DOHH2 (cell line): ENCODE data around the gene EBPL.

Experiments used
- H3F3A ChIP-seq: fragments of 200-600 bp; sonication (generic), shearing (Covaris generic); 2 replicates; pipeline ENCODE4 v1.6.0; 2016; ENCODE audit warnings: antibody characterized with exemption, mild to moderate bottlenecking; ENCODE audit not compliant: control insufficient read depth, insufficient read depth
- H3K27ac ChIP-seq: fragments of 200-600 bp; sonication (generic); 2 replicates; pipeline ENCODE4 v1.5.1; 2014; ENCODE audit warnings: low read depth, mild to moderate bottlenecking, low read length, moderate library complexity
- H3K27me3 ChIP-seq: fragments of 200-600 bp; sonication (generic); 2 replicates; pipeline ENCODE4 v1.6.1; 2014; ENCODE audit warnings: mild to moderate bottlenecking, low read length, mixed read lengths; ENCODE audit not compliant: control insufficient read depth
- H3K36me3 ChIP-seq: fragments of 200-600 bp; sonication (generic); 2 replicates; pipeline ENCODE4 v1.6.1; 2014; ENCODE audit warnings: mild to moderate bottlenecking, low read length, moderate library complexity, mixed read lengths; ENCODE audit not compliant: control insufficient read depth
- H3K4me1 ChIP-seq: fragments of 200-600 bp; sonication (generic); 2 replicates; pipeline ENCODE4 v1.6.1; 2014; ENCODE audit warnings: mild to moderate bottlenecking, low read length, mixed read lengths; ENCODE audit not compliant: control insufficient read depth
- H3K4me2 ChIP-seq: fragments of 200-600 bp; sonication (generic); 2 replicates; pipeline ENCODE4 v1.6.0; 2014; ENCODE audit warnings: mild to moderate bottlenecking, low read length, moderate library complexity
- H3K4me3 ChIP-seq: fragments of 200-600 bp; sonication (generic); 2 replicates; pipeline ENCODE4 v1.5.1; 2014; ENCODE audit warnings: mild to moderate bottlenecking, low read length, mixed read lengths
- H3K79me2 ChIP-seq: fragments of 200-600 bp; sonication (generic); 2 replicates; pipeline ENCODE4 v1.6.1; 2014; ENCODE audit warnings: mild to moderate bottlenecking, low read length, mixed read lengths; ENCODE audit not compliant: control insufficient read depth
- H3K9me2 ChIP-seq: fragments of 200-600 bp; sonication (generic); replicated peaks from 2 replicates; pipeline ENCODE4 v1.6.1; 2014; ENCODE audit warnings: mild to moderate bottlenecking, low read length, mixed read lengths; ENCODE audit not compliant: control insufficient read depth
- H3K9me3 ChIP-seq: fragments of 200-600 bp; sonication (generic); 2 replicates; pipeline ENCODE4 v1.6.1; 2014; ENCODE audit warnings: antibody characterized with exemption, low read length, mixed read lengths; ENCODE audit not compliant: control insufficient read depth, insufficient read depth
- H4K20me1 ChIP-seq: fragments of 200-600 bp; sonication (generic); 2 replicates; pipeline ENCODE4 v1.6.0; 2014; ENCODE audit warnings: low read depth, mild to moderate bottlenecking, antibody characterized with exemption, low read length, moderate library complexity; ENCODE audit not compliant: control insufficient read depth, insufficient read depth
- EZH2phosphoT487 ChIP-seq: fragments of 200-600 bp; sonication (generic); IDR thresholded peaks from 2 replicates; pipeline ENCODE4 v1.6.1; 2017; ENCODE audit warnings: borderline replicate concordance, mild to moderate bottlenecking, antibody characterized with exemption, low read length, moderate library complexity, mixed read lengths
- TF ChIP-seq, protein P1 (sequence below): fragments of 200-600 bp; sonication (generic); IDR thresholded peaks from one replicate; pipeline ENCODE4 v1.5.1; 2014; ENCODE audit warnings: antibody characterized with exemption, mild to moderate bottlenecking, low read depth, low read length; ENCODE audit not compliant: poor library complexity, severe bottlenecking

The EBPL gene

GRCh38 chr13:49651570-49652354, 39.5 kb downstream of the EBPL start:
- TF ChIP-seq EZH2phosphoT487: no peak
- TF ChIP-seq, protein P1, sequence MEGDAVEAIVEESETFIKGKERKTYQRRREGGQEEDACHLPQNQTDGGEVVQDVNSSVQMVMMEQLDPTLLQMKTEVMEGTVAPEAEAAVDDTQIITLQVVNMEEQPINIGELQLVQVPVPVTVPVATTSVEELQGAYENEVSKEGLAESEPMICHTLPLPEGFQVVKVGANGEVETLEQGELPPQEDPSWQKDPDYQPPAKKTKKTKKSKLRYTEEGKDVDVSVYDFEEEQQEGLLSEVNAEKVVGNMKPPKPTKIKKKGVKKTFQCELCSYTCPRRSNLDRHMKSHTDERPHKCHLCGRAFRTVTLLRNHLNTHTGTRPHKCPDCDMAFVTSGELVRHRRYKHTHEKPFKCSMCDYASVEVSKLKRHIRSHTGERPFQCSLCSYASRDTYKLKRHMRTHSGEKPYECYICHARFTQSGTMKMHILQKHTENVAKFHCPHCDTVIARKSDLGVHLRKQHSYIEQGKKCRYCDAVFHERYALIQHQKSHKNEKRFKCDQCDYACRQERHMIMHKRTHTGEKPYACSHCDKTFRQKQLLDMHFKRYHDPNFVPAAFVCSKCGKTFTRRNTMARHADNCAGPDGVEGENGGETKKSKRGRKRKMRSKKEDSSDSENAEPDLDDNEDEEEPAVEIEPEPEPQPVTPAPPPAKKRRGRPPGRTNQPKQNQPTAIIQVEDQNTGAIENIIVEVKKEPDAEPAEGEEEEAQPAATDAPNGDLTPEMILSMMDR: no peak
- H3F3A ChIP-seq: no peaks in the 10 kb centered on the region
- H3K79me2 ChIP-seq: no peaks in the 10 kb centered on the region
- no peaks in the 10 kb centered on the region for H3K9me3 ChIP-seq
- no peak overlapping the region for H3K4me3 ChIP-seq
- H3K36me3 ChIP-seq: no peaks in the 10 kb centered on the region
- H3K4me2 ChIP-seq: no peak overlapping the region
- no peak overlapping the region for H3K27ac ChIP-seq
- no peaks in the 10 kb centered on the region for H4K20me1 ChIP-seq
- no peaks in the 10 kb centered on the region for H3K9me2 ChIP-seq
- no peaks in the 10 kb centered on the region for H3K27me3 ChIP-seq
- peaks cover 1% of the 10 kb centered on the region for H3K4me1 ChIP-seq

- no peak overlapping the region for H3K4me2 ChIP-seq
- H3K9me2 ChIP-seq: no peaks in the 10 kb centered on the region
- H3K27me3 ChIP-seq: no peaks in the 10 kb centered on the region
- TF ChIP-seq, protein P1: no peak
- no peak for TF ChIP-seq EZH2phosphoT487
- no peaks in the 10 kb centered on the region for H3K9me3 ChIP-seq
- H3K36me3 ChIP-seq: no peaks in the 10 kb centered on the region
- no peak overlapping the region for H3K27ac ChIP-seq
- no peaks in the 10 kb centered on the region for H3K79me2 ChIP-seq
- no peaks in the 10 kb centered on the region for H4K20me1 ChIP-seq
- no peak overlapping the region for H3K4me3 ChIP-seq
- no peaks in the 10 kb centered on the region for H3F3A ChIP-seq
- H3K4me1 ChIP-seq: peaks cover 20% of the 10 kb centered on the region
Observed at GRCh38 chr13:49649963-49650312, 41.3 kb downstream of the EBPL start.

DNA sequence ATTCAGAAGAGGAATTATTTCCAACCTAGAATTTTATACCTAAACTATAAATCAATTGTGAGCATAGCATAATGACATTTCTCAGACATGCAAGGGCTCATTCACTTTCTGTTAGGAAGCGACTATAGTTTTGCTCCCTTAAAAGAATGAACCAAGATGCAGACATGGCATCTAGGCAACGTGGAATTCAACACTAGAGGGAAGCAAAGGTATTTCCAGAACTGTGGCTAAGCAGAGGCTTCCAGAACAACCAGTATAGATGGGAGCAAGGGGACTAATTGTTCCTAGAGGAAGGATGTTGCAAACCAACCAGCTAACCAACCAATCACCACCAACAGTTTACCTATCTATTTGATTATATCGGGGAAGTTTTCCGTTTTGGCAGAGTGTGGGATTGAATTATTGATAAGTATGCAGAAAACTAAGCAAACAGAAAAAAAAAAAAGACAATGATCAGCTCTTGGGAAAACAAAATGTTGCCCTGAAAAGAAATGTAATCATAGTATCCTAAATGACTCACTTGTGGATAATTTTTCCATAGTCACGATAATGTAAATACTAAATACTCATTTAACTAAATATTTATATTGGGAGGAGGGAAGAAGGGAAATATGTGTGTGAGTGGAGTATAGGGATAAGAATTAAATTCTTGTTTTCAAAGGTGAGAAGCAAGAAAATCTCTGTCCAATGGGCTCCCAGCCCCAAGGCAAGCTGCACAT, 41.9 kb downstream of the EBPL start:
- no peaks in the 10 kb centered on the region for H3K9me3 ChIP-seq
- no peak overlapping the region for H3K27ac ChIP-seq
- TF ChIP-seq, protein P1: no peak
- TF ChIP-seq EZH2phosphoT487: no peak
- H3F3A ChIP-seq: no peaks in the 10 kb centered on the region
- no peak overlapping the region for H3K4me2 ChIP-seq
- no peak overlapping the region for H3K4me3 ChIP-seq
- H3K36me3 ChIP-seq: no peaks in the 10 kb centered on the region
- no peaks in the 10 kb centered on the region for H3K9me2 ChIP-seq
- H4K20me1 ChIP-seq: no peaks in the 10 kb centered on the region
- no peaks in the 10 kb centered on the region for H3K79me2 ChIP-seq
- no peaks in the 10 kb centered on the region for H3K27me3 ChIP-seq
- H3K4me1 ChIP-seq: peaks cover 23% of the 10 kb centered on the region
